ENCODE results near the gene DISC1. TPM values are rescaled to one million over a fixed set of nuclear protein-coding genes. Genes with fewer than 3 reads are reported as not detected.

Gene DISC1
- total RNA-seq, 1 experiment from 2014 or later: 1.8 TPM

- H4K20me1 ChIP-seq (ENCODE audit: insufficient read depth): no peaks in the 10 kb centered on the region
- H2AFZ ChIP-seq (ENCODE audit: low read depth, low read length, poor library complexity, severe bottlenecking): no peak overlapping the region
- CTCF ChIA-PET: no interaction called here
- DNase-seq (ENCODE audit: low read depth, low spot score) (no peak), ATAC-seq (no peak)
- no TSS peak for BruUV-seq (replicated peaks)
- no peak overlapping the region for H3K4me2 ChIP-seq (ENCODE audit: low read length)
- no peak overlapping the region for H3K9ac ChIP-seq (ENCODE audit: low read length)
- no peak overlapping the region for H3K4me3 ChIP-seq (replicated peaks in 1 of 2; ENCODE audit: low read depth in 1 of 2, low read length in 2 of 2)
- POLR2A ChIA-PET: no interaction called here
- RAD21 ChIA-PET (ENCODE audit: low non-redundant PET in 1 of 2, low total read pairs in 2 of 2, uncharacterized antibody in 2 of 2, unreplicated experiment in 2 of 2): no interaction called here
- H3K27ac ChIP-seq (ENCODE audit: low read depth, low read length): no peak overlapping the region
- H3K79me2 ChIP-seq (ENCODE audit: insufficient read depth, low read length): no peaks in the 10 kb centered on the region
- intact Hi-C loops (cut with micrococcal nuclease): no loop called here
- H3K4me1 ChIP-seq (ENCODE audit: control insufficient read depth in 1 of 2, insufficient read depth in 2 of 2, low read length in 2 of 2): no peaks in the 10 kb centered on the region
- no peaks in the 10 kb centered on the region for H3K36me3 ChIP-seq (ENCODE audit: control insufficient read depth in 1 of 2, insufficient read depth in 2 of 2, low read length in 2 of 2)
- peaks cover 22% of the 10 kb centered on the region; the same call in 1 of the 2 replicates for H3K27me3 ChIP-seq (ENCODE audit: insufficient read depth, low read length)
- TF ChIP-seq CBX3 (IDR thresholded peaks at IDR 0.05; ENCODE audit: low read depth) (no peak), ZFX (IDR thresholded peaks at IDR 0.05) (no peak), POLR2AphosphoS5 (IDR thresholded peaks at IDR 0.05; ENCODE audit: low read depth, low read length) (no peak), SIN3A (IDR thresholded peaks at IDR 0.05; ENCODE audit: low read depth) (no peak), ATF3 (IDR thresholded peaks at IDR 0.05) (no peak), RAD21 (IDR thresholded peaks at IDR 0.05; ENCODE audit: low read depth) (no peak), CTCF (IDR thresholded peaks at IDR 0.05 in 2 of 3, conservative IDR thresholded peaks at IDR 0.05 in 1 of 3; ENCODE audit: borderline replicate concordance in 1 of 3, insufficient read depth in 1 of 3, low read depth in 2 of 3, low read length in 2 of 3) (no peak)
- peaks cover 0 to 2% of the 10 kb centered on the region in 2 experiments; a peak in 1 of 4 replicates for H3K9me3 ChIP-seq (ENCODE audit: control insufficient read depth in 1 of 2, insufficient read depth in 1 of 2, low read depth in 1 of 2, low read length in 2 of 2)
- H3K9me2 ChIP-seq (ENCODE audit: insufficient read depth): no peaks in the 10 kb centered on the region
These were observed 300.3 kb downstream of the DISC1 start for GRCh38 chr1:231926933-231927332.

- ChIA-PET CTCF (no interaction called here), RAD21 (ENCODE audit: low non-redundant PET in 1 of 2, low total read pairs in 2 of 2, uncharacterized antibody in 2 of 2, unreplicated experiment in 2 of 2) (no interaction called here), POLR2A (no interaction called here)
- H3K9me2 ChIP-seq (ENCODE audit: insufficient read depth): no peaks in the 10 kb centered on the region
- H3K36me3 ChIP-seq (ENCODE audit: control insufficient read depth in 1 of 2, insufficient read depth in 2 of 2, low read length in 2 of 2): no peaks in the 10 kb centered on the region
- H3K4me3 ChIP-seq (replicated peaks in 1 of 2; ENCODE audit: low read depth in 1 of 2, low read length in 2 of 2): no peak overlapping the region
- no peak overlapping the region for H2AFZ ChIP-seq (ENCODE audit: low read depth, low read length, poor library complexity, severe bottlenecking)
- BruUV-seq (replicated peaks): no TSS peak
- no peak overlapping the region for H3K4me2 ChIP-seq (ENCODE audit: low read length)
- no peaks in the 10 kb centered on the region for H3K79me2 ChIP-seq (ENCODE audit: insufficient read depth, low read length)
- H4K20me1 ChIP-seq (ENCODE audit: insufficient read depth): no peaks in the 10 kb centered on the region
- ATAC-seq (no peak), DNase-seq (ENCODE audit: low read depth, low spot score) (no peak)
- no peak overlapping the region for H3K9ac ChIP-seq (ENCODE audit: low read length)
- H3K9me3 ChIP-seq (ENCODE audit: control insufficient read depth in 1 of 2, insufficient read depth in 1 of 2, low read depth in 1 of 2, low read length in 2 of 2): peaks cover 3 to 7% of the 10 kb centered on the region in 2 experiments; a peak in 1 of 4 replicates
- intact Hi-C loops (cut with micrococcal nuclease): no loop called here
- no peak for TF ChIP-seq YY1 (IDR thresholded peaks at IDR 0.05; ENCODE audit: extremely low read depth, insufficient replicate concordance, low read depth, low read length)
- no peak for TF ChIP-seq REST (IDR thresholded peaks at IDR 0.05; ENCODE audit: low read depth)
- TF ChIP-seq CEBPB (IDR thresholded peaks at IDR 0.05; ENCODE audit: low read depth): no peak
- no peak for TF ChIP-seq SIN3A (IDR thresholded peaks at IDR 0.05; ENCODE audit: low read depth)
- TF ChIP-seq JUND (IDR thresholded peaks at IDR 0.05): no peak
- no peaks in the 10 kb centered on the region for H3K4me1 ChIP-seq (ENCODE audit: control insufficient read depth in 1 of 2, insufficient read depth in 2 of 2, low read length in 2 of 2)
- H3K27ac ChIP-seq (ENCODE audit: low read depth, low read length): no peak overlapping the region
- peaks cover 20% of the 10 kb centered on the region; the same call in 1 of the 2 replicates for H3K27me3 ChIP-seq (ENCODE audit: insufficient read depth, low read length)
These were observed 300.8 kb downstream of the DISC1 start for GRCh38 chr1:231927431-231927830.
